Heart left ventricle (tissue), 16 donors: ENCODE data around the gene PNLIPRP3. TPM values are rescaled to one million over a fixed set of nuclear protein-coding genes. Genes with fewer than 3 reads are reported as not detected.

Experiments
- ATAC-seq, 4 donors: fragments of 200-7000 bp; cut with Tn5 transposase; one replicate each; pipeline ENCODE4 v1.9.1; 2020 to 2022; ENCODE audit warnings: moderate library complexity in 4 of 4, mild to moderate bottlenecking in 3 of 4, moderate number of reproducible peaks in 1 of 4
- DNase-seq, 5 donors: peaks; one replicate each; pipeline ENCODE4 v3.0.0-alpha.2; 2020
- H3K27ac ChIP-seq, 12 donors: fragments of 200-600 bp; sonication (generic) in 4 of 12; one replicate each; pipeline versions ENCODE4 v1.5.0 to v1.8.0; 2016 to 2022; ENCODE audit warnings: mild to moderate bottlenecking in 2 of 12
- H3K27me3 ChIP-seq, 9 donors: fragments of 200-600 bp; sonication (generic) in 2 of 9; one replicate each; pipeline versions ENCODE4 v1.5.1 to v1.8.0; 2016 to 2022; ENCODE audit warnings: mild to moderate bottlenecking in 3 of 9
- H3K36me3 ChIP-seq, 9 donors: fragments of 200-600 bp; sonication (generic) in 2 of 9; one replicate each; pipeline versions ENCODE4 v1.5.0 to v1.8.0; 2018 to 2022; ENCODE audit warnings: mild to moderate bottlenecking in 2 of 9
- H3K4me1 ChIP-seq, 12 donors: fragments of 200-600 bp; sonication (generic) in 4 of 12; one replicate each; pipeline versions ENCODE4 v1.5.0 to v1.8.0; 2016 to 2022; ENCODE audit warnings: mild to moderate bottlenecking in 3 of 12
- H3K4me3 ChIP-seq, 12 donors: fragments of 200-600 bp; sonication (generic) in 4 of 12; one replicate each; pipeline versions ENCODE4 v1.5.0 to v1.8.0; 2017 to 2022; ENCODE audit warnings: mild to moderate bottlenecking in 9 of 12, moderate library complexity in 4 of 12
- H3K9me3 ChIP-seq, 12 donors: fragments of 200-600 bp; sonication (generic) in 4 of 12; one replicate each; pipeline versions ENCODE4 v1.5.0 to v1.8.0; 2016 to 2022; ENCODE audit warnings: mild to moderate bottlenecking in 1 of 12
- POLR2A ChIP-seq, 2 donors: fragments of 450-650 bp; IDR thresholded peaks; one replicate each; pipeline ENCODE4 v1.6.1; 2017; ENCODE audit warnings: antibody characterized with exemption in 2 of 2, mild to moderate bottlenecking in 2 of 2, moderate library complexity in 2 of 2
- WGBS, 4 donors: extraction: QIAGEN DNeasy Blood & Tissue Kit in 2 of 4; methylation state at CpG; one replicate each; pipeline versions ENCODE4 v1.1.5 to v1.1.7; 2013 to 2018; 5-methylcytosine and 5-hydroxymethylcytosine counted together
- intact Hi-C, 10 donors: fragments of 100-400 bp; cut with DNase I; formaldehyde crosslinking; loops; one replicate each; pipeline versions ENCODE4 v1.11.1 to v1.14.2; 2022
- polyA plus RNA-seq, 2 donors: library from polyadenylated mRNA; stranded (reverse); fragments of 200-250 nt; gene quantifications; one replicate each; pipeline ENCODE4 v1.2.3, GENCODE V29; 2013
- total RNA-seq, 9 donors: library from RNA; depleted of rRNA in 2 of 9; stranded (reverse); fragments of >200 nt in 2 of 9; fragmentation: NEBNext Ultra II Directional in 3 of 9; extraction: Animal tissue kit (Norgen Biotek cat#: 25700) in 3 of 9; gene quantifications; one replicate each; pipeline versions ENCODE4 v1.1.0 to v1.2.4, GENCODE V29; 2016 to 2023
- TF ChIP-seq, protein P1 (sequence below), 12 donors: fragments of 200-600 bp; sonication (generic) in 4 of 12; IDR thresholded peaks; one replicate each; pipeline versions ENCODE4 v1.5.0 to v1.8.0; 2018 to 2022; ENCODE audit warnings: antibody characterized with exemption in 12 of 12, mild to moderate bottlenecking in 5 of 12
- donor health status: ischemic (EF 13 %, LVEDD 7.1; RV severe dilation, severe dysfunction).
- donor health status: healthy with polysubstance abuse.
- donor health status: DM: no; HTN: yes; CAD: no.
- donor health status: DM: no; HTN: no; CAD: no.
- donor health status: ischemic (EF 25% LVEDD 6.9; RV normal size, moderate dysfunction).
- donor health status: ischemic (EF 25% LVEDD 5.7; RV mildly dilated, moderate dysfunction).
- donor health status: healthy.
- donor health status: DM: yes; HTN: yes; CAD: no.
- donor health status: ischemic (EF 35%, LVEDD 5.7; RV mildly dilated, moderate dysfunction).
- donor health status: nonischemic (EF 11% LVEDD 7.7; RV severe dilation, severe dysfunction).
- donor health status: DM: yes; HTN: yes; CAD: no.
- donor health status: PGD.
- donor health status: ischemic (EF 29% LVEDD 5.4; RV normal size, mild dysfunction).
- donor health status: nonischemic (EF 23%, LVEDD 6.1; RV moderate dilation, normal function).

Gene PNLIPRP3
- total and polyA plus RNA-seq, 11 donors = not detected

DNA sequence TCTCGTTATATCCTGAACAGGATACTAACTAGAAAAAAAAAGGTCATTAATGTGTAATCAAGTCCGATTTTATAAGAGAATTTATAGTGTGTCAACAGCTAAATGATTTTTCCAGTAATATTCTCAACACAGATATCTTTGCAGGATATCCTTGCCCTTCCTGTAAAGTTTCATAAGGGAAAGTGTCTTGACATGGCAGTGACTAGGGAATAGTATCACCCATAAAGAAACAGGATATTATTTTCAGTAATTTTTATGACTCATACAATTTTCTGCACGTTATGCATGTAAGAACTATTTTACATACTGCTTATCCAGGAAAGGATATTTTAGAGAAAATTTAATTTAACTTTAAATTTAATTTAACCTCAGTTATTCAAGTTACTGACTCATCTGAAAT lies 98.6 kb downstream of the PNLIPRP3 start:
- Histone ChIP-seq H3K36me3 (no peaks in the 10 kb centered on the region), H3K27me3 (peaks cover 0 to 16% (median 0%) of the 10 kb centered on the region in 9 donors), H3K4me1 (no peaks in the 10 kb centered on the region), H3K9me3 (peaks cover 0 to 2% (median 0%) of the 10 kb centered on the region in 12 donors), H3K27ac (no peak overlapping the region), H3K4me3 (no peak overlapping the region)
- TF ChIP-seq POLR2A (IDR thresholded peaks at IDR 0.05) = no peak
- TF ChIP-seq, protein P1, sequence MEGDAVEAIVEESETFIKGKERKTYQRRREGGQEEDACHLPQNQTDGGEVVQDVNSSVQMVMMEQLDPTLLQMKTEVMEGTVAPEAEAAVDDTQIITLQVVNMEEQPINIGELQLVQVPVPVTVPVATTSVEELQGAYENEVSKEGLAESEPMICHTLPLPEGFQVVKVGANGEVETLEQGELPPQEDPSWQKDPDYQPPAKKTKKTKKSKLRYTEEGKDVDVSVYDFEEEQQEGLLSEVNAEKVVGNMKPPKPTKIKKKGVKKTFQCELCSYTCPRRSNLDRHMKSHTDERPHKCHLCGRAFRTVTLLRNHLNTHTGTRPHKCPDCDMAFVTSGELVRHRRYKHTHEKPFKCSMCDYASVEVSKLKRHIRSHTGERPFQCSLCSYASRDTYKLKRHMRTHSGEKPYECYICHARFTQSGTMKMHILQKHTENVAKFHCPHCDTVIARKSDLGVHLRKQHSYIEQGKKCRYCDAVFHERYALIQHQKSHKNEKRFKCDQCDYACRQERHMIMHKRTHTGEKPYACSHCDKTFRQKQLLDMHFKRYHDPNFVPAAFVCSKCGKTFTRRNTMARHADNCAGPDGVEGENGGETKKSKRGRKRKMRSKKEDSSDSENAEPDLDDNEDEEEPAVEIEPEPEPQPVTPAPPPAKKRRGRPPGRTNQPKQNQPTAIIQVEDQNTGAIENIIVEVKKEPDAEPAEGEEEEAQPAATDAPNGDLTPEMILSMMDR (IDR thresholded peaks at IDR 0.05) = no peak
- DNase-seq (no peak), ATAC-seq (no peak)
- WGBS, 4 donors = 41 to 59% (median 43%) methylated on average over 3 of the region's 3 CpGs
- intact Hi-C loops = no loop called here

Other genes with a start within 250 kb of the PNLIPRP3 start
- gene GFRA1, start 154.6 kb upstream of the PNLIPRP3 start, total RNA-seq = 10 to 100 TPM in 2 of 9 donors, 1 to 10 TPM in 6, under 1 TPM in 1; 0.93 to 18.6 (median 1.5) TPM
- gene GFRA1, start 154.6 kb upstream of the PNLIPRP3 start, polyA plus RNA-seq = 1 to 10 TPM in 1 of 2 donors, under 1 TPM in 1; 0.76 to 1.2 TPM
- not detected for gene CCDC172, start 103.4 kb upstream of the PNLIPRP3 start, total RNA-seq
- not detected for gene CCDC172, start 103.4 kb upstream of the PNLIPRP3 start, polyA plus RNA-seq
- 1 to 10 TPM in 4 of 9 donors, under 1 TPM in 1, not detected in 4; 0.81 to 2.3 (median 1.7) TPM for gene PNLIP, start 118.1 kb downstream of the PNLIPRP3 start, total RNA-seq
- under 1 TPM in 1 of 2 donors, not detected in 1; 0.07 TPM for gene PNLIP, start 118.1 kb downstream of the PNLIPRP3 start, polyA plus RNA-seq
- 1 to 10 TPM in 1 of 9 donors, under 1 TPM in 3, not detected in 5; 0.52 to 1.5 (median 0.67) TPM for gene PNLIPRP1, start 163.1 kb downstream of the PNLIPRP3 start, total RNA-seq
- under 1 TPM in 1 of 2 donors, not detected in 1; 0.08 TPM for gene PNLIPRP1, start 163.1 kb downstream of the PNLIPRP3 start, polyA plus RNA-seq
- gene PNLIPRP2, start 193.1 kb downstream of the PNLIPRP3 start, total RNA-seq = under 1 TPM in 1 of 9 donors, not detected in 8; 0.27 TPM
- gene PNLIPRP2, start 193.1 kb downstream of the PNLIPRP3 start, polyA plus RNA-seq = under 1 TPM in 1 of 2 donors, not detected in 1; 0.04 TPM